Cardiac fibroblast (primary cell): ENCODE measurements around the gene BCHE.

Experiments
- DNase-seq, 2 donors: peaks; one replicate each; pipeline versions ENCODE4 v3.0.0 to v3.0.0-alpha.2; 2010; ENCODE audit warnings: low read depth in 2 of 2
- H3K4me3 ChIP-seq, 2 donors: replicated peaks in 1 of 2; 1 replicate in 1 of 2; 2 replicates in 1 of 2; pipeline ENCODE4 v1.5.1; 2011; ENCODE audit warnings: low read depth in 2 of 2, low read length in 2 of 2, mild to moderate bottlenecking in 2 of 2, moderate library complexity in 1 of 2
- CTCF ChIP-seq: IDR thresholded peaks from one replicate; pipeline ENCODE4 v1.5.1; 2011; ENCODE audit warnings: low read depth, mild to moderate bottlenecking, low read length, inconsistent platforms

The BCHE gene

GRCh38 chr3:165852191-165852590 is 15.0 kb upstream of the BCHE start:
- TF ChIP-seq CTCF, result no peak
- no peak for DNase-seq

GRCh38 chr3:165846056-165846455 is 8.8 kb upstream of the BCHE start:
- TF ChIP-seq CTCF, result no peak
- H3K4me3 ChIP-seq, result no peak overlapping the region
- no peak for DNase-seq

More at GRCh38 chr3:165852191-165852590, 15.0 kb upstream of the BCHE start:
- no peak overlapping the region for H3K4me3 ChIP-seq

DNA sequence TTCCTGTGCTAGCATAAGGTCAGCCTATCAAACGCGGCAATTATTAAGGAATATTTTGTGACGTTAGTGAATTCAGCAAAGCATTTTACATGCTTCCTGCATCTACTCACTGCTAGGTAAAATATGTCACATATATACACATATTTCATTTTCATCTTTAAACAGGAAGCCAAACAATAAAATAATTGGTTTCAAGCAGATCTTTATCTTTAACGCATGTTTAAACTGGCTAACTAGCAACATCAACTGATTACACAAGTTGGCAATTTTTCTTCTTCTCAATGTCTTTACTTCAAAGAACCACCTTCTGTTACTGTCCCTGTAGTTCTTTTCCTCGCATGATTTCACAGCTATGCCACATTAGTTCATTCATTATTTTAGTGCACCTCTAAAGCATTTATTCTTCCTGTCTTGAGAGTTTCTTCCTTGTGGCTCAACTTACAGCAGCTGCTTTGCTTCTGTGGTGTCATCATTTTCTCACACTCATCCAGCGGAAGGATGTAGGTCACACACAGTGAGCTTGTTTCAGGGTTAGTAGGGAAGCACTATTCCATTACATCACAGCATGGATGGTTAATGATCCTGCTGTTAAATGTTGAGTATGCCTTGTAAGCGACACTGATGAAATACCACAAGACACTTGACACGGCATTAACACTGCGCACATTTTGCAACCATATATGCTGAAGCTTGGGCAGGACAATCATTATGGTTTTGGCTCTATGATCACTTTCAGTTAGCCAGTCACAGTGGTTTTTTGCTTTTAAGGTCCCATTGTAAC is 2.3 kb upstream of the BCHE start:
- no peak for TF ChIP-seq CTCF
- DNase-seq, result peak in 1 of 2 donors; percentile 5
- no peak overlapping the region for H3K4me3 ChIP-seq

DNA sequence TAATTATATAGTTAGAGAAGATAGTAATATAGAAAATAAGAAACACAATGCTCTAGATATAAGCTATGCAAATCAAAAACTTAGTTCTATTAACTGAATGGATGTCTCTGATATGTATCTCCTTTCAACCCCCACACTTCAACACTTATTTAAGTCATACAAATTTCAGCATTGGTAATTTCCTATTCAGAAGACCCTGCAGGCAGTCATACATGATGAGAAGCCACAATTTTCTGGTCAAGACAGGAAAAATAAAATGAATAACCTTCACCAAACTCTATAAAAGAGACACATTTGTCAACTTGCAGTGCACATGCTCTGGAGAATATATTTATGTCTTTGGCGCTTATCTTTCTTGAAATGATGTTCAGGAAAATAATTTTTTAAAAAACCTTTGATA is 578 bp upstream of the BCHE start:
- DNase-seq, result no peak
- no peak for TF ChIP-seq CTCF
- H3K4me3 ChIP-seq, result no peak overlapping the region

GRCh38 chr3:165835431-165835830 is 1.8 kb downstream of the BCHE start:
- DNase-seq, result peak in 1 of 2 donors; percentile 5
- H3K4me3 ChIP-seq, result no peak overlapping the region
- no peak for TF ChIP-seq CTCF

- no peak overlapping the region for H3K4me3 ChIP-seq
- DNase-seq, result no peak
- TF ChIP-seq CTCF, result no peak
Observed at GRCh38 chr3:165830746-165831145, 6.5 kb downstream of the BCHE start.

DNA sequence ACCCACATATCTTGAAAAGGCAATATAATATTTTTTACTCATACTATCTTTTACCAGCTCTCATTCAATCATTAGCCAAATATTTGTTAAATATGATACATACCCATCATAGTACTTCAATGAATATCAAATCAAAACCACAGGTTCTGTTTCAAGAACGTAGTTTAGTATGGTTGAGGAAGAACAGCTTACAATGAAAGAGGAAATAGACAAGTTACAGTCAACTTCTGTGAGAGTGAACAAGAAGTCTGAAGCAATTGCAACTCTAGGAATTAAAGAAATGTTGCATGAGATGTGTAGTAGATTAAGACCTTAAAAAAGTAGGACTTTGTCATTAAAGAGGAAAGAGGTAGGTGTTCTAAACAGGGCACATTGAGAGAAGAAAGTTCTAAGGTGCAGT is 9.3 kb downstream of the BCHE start:
- no peak for TF ChIP-seq CTCF
- DNase-seq, result no peak
- no peak overlapping the region for H3K4me3 ChIP-seq
